Muscle of leg (tissue), 16 donors: ENCODE measurements around the gene ATP7A. TPM values are rescaled to one million over a fixed set of nuclear protein-coding genes. Genes with fewer than 3 reads are reported as not detected.
"Not testable (repeated sequence)": the region's sequence is repeated elsewhere in the genome, so short reads cannot be mapped to it uniquely, and the experiment has no call there.

Source experiments
- DNase-seq: peaks from one replicate; pipeline ENCODE4 v3.0.0; 2013
- H3K27ac ChIP-seq: one replicate; pipeline ENCODE4 v1.5.1; 2013; ENCODE audit warnings: mild to moderate bottlenecking, low read length, control low read depth
- H3K27me3 ChIP-seq: one replicate; pipeline ENCODE4 v1.6.1; 2013; ENCODE audit warnings: low read length; ENCODE audit not compliant: control insufficient read depth, insufficient read depth
- H3K36me3 ChIP-seq: one replicate; pipeline ENCODE4 v1.6.1; 2013; ENCODE audit warnings: low read length; ENCODE audit not compliant: control insufficient read depth, insufficient read depth
- H3K4me1 ChIP-seq: one replicate; pipeline ENCODE4 v1.6.1; 2013; ENCODE audit warnings: low read length; ENCODE audit not compliant: control insufficient read depth, insufficient read depth
- H3K4me3 ChIP-seq: one replicate; pipeline ENCODE4 v1.5.1; 2013; ENCODE audit warnings: low read length, control low read depth
- H3K9me3 ChIP-seq: replicated peaks from 2 replicates; pipeline ENCODE4 v1.6.1; 2013; ENCODE audit warnings: low read depth, low read length; ENCODE audit not compliant: control insufficient read depth
- WGBS: methylation state at CpG from one replicate; pipeline ENCODE4 v1.1.5; 2013; ENCODE audit warnings: missing lambda C conversion rate; ENCODE audit not compliant: insufficient coverage; 5-methylcytosine and 5-hydroxymethylcytosine counted together
- long read RNA-seq, 11 donors: transcript quantifications; one replicate each; lab custom pipeline, GENCODE V29; 2026
- polyA plus RNA-seq, 8 donors: library from polyadenylated mRNA; unstranded; fragments of 120-200 nt; gene quantifications; one replicate each; pipeline versions ENCODE4 v1.2.1 to v1.2.3, GENCODE V29; 2013; ENCODE audit warnings: inconsistent platforms in 1 of 8, low replicate concordance in 1 of 8; ENCODE audit not compliant: insufficient read length in 8 of 8, insufficient read depth in 1 of 8
- total RNA-seq: library from RNA; stranded (reverse); fragments of 120-200 nt; gene quantifications from one replicate; pipeline ENCODE4 v1.2.4, GENCODE V29; 2013

The ATP7A gene
- total RNA-seq (12.9 TPM), polyA plus RNA-seq (10 to 100 TPM in 1 of 8 donors, 1 to 10 TPM in 7; 5.6 to 10.7 (median 8.4) TPM)
- long read RNA-seq, donor 1, result 0 reads
- long read RNA-seq, donor 2, full-length matches to known transcripts, result 1 of 1 reads
- long read RNA-seq, donor 2, partial matches to known transcripts, result 0 of 1 reads
- long read RNA-seq, donor 2, other reads (novel, unspliced or antisense), result 0 of 1 reads
- long read RNA-seq, donor 3, result 0 reads
- long read RNA-seq, donor 4, result 0 reads
- long read RNA-seq, donor 5, result 0 reads
- long read RNA-seq, donor 6, result 0 reads
- long read RNA-seq, donor 7, full-length matches to known transcripts, result 1 of 1 reads
- long read RNA-seq, donor 7, partial matches to known transcripts, result 0 of 1 reads
- long read RNA-seq, donor 7, other reads (novel, unspliced or antisense), result 0 of 1 reads
- long read RNA-seq, donor 8, result 0 reads
- long read RNA-seq, donor 9, full-length matches to known transcripts, result 1 of 1 reads
- long read RNA-seq, donor 9, partial matches to known transcripts, result 0 of 1 reads
- long read RNA-seq, donor 9, other reads (novel, unspliced or antisense), result 0 of 1 reads
- long read RNA-seq, donor 10, result 0 reads
- long read RNA-seq, donor 11, result 0 reads

DNA sequence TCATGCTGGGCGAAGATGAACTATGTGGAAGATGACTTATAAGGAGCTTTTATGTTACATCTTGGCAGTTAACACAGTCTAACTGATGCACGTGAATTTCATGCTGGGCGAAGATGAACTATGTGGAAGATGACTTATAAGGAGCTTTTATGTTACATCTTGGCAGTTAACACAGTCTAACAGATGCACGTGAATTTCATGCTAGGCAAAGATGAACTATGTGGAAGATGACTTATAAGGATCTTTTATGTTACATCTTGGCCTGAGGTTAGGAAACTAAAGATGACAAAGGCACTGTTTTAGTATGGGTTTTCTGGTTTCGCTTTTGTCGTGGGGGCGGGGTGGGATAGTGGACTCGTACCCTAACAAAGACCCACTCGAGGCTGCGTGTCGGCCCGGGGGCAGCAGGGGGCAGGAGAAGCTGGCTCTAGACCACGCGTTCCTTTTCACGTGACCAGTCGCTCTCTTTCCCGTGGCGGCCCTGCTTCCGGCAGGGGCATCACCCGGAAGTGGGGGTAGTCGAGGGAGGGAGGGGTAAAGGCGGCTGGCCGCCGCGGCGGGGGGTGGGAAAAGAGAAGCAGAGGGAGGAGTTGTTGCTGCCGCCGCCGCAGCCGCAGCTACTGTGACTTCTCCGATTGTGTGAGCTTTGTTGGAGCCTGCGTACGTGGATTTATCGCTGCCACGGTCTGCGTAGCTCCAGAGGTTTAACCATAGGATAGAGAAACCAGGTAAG lies at the start of gene ATP7A:
Gene ATP7A, plus strand, starts transcription at position 586 of the 733 bp plus-strand sequence. CDS start 60,949 bp downstream, outside the sequence.
- Histone ChIP-seq H3K27ac (peak within 1 kb of the TSS; percentile 88), H3K4me3 (peak within 1 kb of the TSS; percentile 77), H3K27me3 (no peaks in the 10 kb centered on the region), H3K4me1 (peaks cover 4% of the 10 kb centered on the region), H3K36me3 (no peaks in the 10 kb centered on the region), H3K9me3 (no peaks in the 10 kb centered on the region)
- peak; percentile 94 for DNase-seq
- 22% methylated on average over 25 of the region's 36 CpGs for WGBS

DNA sequence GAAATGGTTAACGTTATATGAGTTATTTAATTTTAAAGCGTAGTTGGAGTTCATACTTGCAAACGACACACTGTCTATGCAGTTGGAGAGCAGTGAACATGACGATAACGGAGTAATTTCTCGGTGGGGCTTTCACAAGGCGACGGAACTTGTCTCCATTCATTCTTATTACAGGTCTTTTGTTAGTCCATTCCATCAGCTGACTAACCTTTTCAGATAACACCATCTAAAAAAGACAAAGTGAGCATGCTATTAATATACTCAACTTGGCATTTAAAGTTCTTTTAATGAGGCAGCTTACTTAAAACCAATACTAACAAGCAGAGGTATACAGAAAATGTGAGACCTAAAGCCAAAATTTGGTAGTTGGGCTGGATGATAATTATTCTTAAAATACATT lies 35.1 kb upstream of the ATP7A start:
- Histone ChIP-seq H3K4me3 (no peak overlapping the region), H3K27ac (no peak overlapping the region), H3K9me3 (no peaks in the 10 kb centered on the region), H3K27me3 (no peaks in the 10 kb centered on the region), H3K36me3 (no peaks in the 10 kb centered on the region), H3K4me1 (no peaks in the 10 kb centered on the region)
- no CpG with 5 or more reads among the region's 8 CpGs for WGBS
- DNase-seq, result no peak

DNA sequence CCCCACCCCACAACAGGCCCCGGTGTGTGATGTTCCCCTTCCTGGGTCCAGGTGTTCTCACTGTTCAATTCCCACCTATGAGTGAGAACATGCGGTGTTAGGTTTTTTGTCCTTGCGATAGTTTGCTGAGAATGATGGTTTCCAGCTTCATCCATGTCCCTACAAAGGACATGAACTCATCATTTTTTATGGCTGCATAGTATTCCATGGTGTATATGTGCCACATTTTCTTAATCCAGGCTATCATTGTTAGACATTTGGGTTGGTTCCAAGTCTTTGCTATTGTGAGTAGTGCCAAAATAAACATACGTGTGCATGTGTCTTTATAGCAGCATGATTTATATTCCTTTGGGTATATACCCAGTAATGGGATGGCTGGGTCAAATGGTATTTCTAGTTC lies 29.1 kb upstream of the ATP7A start:
- H3K36me3 ChIP-seq, H3K9me3 ChIP-seq, DNase-seq, H3K4me3 ChIP-seq, H3K27ac ChIP-seq, H3K27me3 ChIP-seq, H3K4me1 ChIP-seq: not testable (repeated sequence)
- no CpG with 5 or more reads among the region's 4 CpGs for WGBS

DNA sequence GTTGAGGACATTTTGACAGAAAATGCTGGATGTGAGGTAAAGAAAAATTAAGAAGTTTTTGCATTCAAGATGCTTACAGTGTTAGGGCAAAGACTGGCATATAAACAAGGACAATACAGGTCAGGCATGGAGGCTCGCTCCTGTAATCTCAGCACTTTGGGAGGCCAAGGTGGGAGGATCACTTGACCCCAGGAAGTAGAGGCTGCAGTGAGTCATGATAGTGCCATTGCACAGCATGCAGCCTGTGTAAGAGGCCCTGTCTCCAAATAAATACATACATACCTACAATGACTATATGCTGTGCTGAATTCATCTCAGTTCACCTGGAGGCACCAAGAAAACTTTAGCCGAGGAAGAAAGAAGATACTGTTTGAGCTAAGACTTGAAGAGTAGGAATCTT lies 17.6 kb upstream of the ATP7A start:
- H3K27me3 ChIP-seq, result no peaks in the 10 kb centered on the region
- H3K36me3 ChIP-seq, result no peaks in the 10 kb centered on the region
- no peaks in the 10 kb centered on the region for H3K4me1 ChIP-seq
- no peak for DNase-seq
- WGBS, result no CpG with 5 or more reads among the region's 2 CpGs
- H3K9me3 ChIP-seq, result no peaks in the 10 kb centered on the region
- H3K4me3 ChIP-seq, result no peak overlapping the region
- no peak overlapping the region for H3K27ac ChIP-seq

DNA sequence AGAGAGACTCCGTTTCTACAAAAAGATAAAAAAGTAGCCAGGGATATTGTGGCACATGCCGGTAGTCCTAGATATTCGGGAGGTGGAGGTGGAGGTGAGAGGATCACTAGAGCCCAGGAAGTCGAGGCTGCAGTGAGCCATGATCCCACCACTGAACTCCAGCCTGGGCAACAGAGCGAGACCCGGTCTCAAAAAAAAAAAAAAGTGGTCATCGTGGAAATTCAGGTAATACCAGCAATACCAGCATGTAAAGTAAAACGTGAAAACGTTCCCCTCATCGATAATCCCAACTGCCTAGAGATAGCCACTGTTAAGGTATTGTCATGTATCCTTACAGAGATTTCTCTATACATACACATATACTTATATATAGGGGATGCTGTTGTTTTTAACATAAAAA lies 16.8 kb upstream of the ATP7A start:
- Histone ChIP-seq H3K4me3 (no peak overlapping the region), H3K27me3 (no peaks in the 10 kb centered on the region), H3K27ac (no peak overlapping the region), H3K36me3 (no peaks in the 10 kb centered on the region), H3K4me1 (no peaks in the 10 kb centered on the region), H3K9me3 (no peaks in the 10 kb centered on the region)
- DNase-seq, result no peak
- WGBS, result 60% methylated on average over 3 of the region's 10 CpGs

DNA sequence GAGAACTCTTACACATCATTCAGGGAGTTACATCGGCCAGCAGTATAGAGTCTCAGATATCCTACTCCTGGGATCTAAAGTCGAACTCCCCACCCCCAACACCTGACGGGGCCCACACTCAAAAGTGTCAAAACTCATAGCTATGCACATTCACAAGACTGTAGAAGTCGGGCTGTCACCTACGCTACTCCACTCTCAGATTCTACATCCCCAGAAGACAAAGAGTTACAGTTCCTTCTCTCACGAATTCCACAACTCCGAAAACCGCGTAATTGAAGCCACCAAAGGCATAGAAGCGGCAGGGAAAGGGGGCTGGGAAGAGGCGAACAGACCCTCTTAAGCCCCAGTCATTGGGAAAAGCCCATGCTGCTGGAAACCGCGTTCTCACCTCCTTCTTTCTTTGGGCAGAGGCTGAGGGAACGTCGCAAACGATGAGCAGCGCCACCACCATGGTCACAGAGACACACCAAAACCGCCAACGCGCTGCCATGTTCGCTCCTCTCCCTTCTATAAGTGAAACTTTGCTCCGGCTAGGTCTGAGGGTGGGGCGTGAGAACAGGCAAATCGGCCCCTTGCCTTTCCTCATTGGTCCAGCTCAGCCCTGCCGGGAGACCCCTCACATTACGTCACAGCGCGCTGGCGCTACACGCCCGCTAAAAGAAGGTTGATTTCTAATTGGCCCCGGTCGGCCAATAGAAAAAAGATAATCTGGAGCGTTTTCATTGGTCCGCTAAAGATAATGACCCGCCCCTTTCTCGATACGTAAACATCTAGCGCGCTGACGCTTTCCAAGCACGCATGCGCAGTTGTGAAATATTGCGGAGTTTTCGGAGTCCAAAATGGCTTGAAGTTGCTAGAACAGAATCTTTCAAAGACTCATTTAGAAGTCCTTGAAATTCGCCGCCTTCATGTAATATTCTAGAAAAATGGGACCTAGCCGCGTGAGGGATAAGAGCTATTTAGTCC lies 15.3 kb upstream of the ATP7A start, which contains the start of gene MAGT1:
Gene MAGT1, minus strand, starts transcription at position 515 of the 966 bp plus-strand sequence. Its CDS starts 25 bp downstream, at position 490.
- Histone ChIP-seq H3K36me3 (no peaks in the 10 kb centered on the region), H3K4me1 (no peaks in the 10 kb centered on the region), H3K9me3 (no peaks in the 10 kb centered on the region), H3K4me3 (peak within 1 kb of the TSS; percentile 78), H3K27ac (peak within 1 kb of the TSS; percentile 98), H3K27me3 (no peaks in the 10 kb centered on the region)
- WGBS, result 44% methylated on average over 37 of the region's 49 CpGs
- peak; percentile 99 for DNase-seq

DNA sequence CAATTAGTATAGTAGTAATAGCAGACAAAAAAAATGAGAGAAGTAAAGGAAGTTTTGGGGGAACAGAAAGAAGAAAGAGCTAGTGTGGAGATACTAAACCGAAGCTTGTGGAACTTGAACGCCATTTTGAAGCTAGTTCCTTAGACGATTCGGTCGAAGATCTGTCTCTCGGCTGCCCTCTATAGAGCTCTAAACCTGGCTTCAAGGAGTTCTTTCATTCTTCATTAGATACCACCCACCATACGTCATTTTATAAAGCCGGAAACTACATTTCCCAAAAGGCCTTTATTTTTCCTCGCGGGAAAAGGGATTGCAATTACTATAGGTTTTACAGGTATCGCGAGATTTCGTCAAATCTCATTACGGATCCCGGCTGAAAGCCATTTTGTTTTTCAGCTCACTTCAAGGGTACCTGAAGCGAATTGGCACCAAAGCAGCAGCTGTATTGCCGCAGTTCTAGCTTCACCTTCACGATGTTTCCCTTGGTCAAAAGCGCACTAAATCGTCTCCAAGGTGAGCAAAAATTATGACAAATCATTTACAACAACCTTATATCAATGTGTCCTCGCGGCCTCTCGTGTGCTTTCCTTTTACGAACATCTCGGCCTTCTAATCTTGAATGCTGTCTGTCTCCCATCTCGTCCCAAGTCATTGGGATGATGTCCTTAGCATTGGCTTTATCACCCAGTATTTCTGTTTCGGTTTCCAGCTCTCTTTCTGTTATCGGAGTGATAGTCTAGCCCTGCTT lies 11.2 kb upstream of the ATP7A start, which contains the start of gene COX7B:
Gene COX7B, plus strand, starts transcription at position 388 of the 748 bp plus-strand sequence. Its CDS starts 86 bp downstream, at position 474.
- peak; percentile 99 for DNase-seq
- Histone ChIP-seq H3K9me3 (no peaks in the 10 kb centered on the region), H3K27me3 (no peaks in the 10 kb centered on the region), H3K36me3 (peaks cover 3% of the 10 kb centered on the region), H3K27ac (peak within 1 kb of the TSS; percentile 96), H3K4me3 (peak within 1 kb of the TSS; percentile 55), H3K4me1 (no peaks in the 10 kb centered on the region)
- WGBS, result 39% methylated on average over 20 of the region's 28 CpGs

DNA sequence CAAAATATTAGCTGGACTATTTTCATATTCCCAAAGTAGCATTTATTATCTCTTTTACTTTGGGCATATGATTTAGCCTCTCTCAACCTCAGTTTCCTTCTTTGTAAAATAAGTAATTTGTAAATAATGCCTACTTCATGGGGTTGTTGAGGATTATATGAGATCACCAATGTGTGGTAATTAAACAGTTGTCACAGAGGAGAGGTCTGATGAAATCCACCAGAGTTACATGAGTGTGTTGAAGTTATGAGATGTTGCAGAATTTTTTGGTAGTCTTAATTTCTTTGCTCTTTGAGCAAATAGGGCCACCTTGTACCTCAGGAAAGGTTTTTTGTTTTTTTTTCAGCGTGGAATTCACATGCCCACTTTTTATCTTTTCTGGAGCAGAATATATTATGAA lies 9.8 kb upstream of the ATP7A start:
- WGBS, result no CpG with 5 or more reads among the region's 1 CpG
- Histone ChIP-seq H3K9me3 (no peaks in the 10 kb centered on the region), H3K27me3 (no peaks in the 10 kb centered on the region), H3K36me3 (peaks cover 7% of the 10 kb centered on the region), H3K27ac (peak overlapping the region; percentile 96), H3K4me3 (peak overlapping the region; percentile 55), H3K4me1 (no peaks in the 10 kb centered on the region)
- no peak for DNase-seq

DNA sequence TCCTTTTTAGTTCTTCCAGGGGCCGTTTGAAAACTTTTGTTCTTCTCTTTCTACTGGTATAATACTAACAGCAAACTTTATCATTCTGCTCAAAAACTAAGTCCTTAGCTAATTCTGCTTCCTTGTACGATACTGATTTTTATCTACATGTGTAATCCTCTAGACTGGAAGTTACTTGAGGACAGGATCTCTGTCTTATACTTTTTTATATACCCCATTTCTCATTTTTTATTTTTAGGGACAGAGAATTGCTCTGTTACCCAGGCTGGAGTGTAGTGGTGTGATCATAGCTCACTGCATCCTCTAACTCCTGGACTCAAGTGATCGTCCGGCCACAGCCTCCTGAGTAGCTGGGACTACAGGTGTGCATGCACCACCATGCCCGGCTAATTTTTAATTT lies 9.0 kb upstream of the ATP7A start:
- Histone ChIP-seq H3K27ac (no peak overlapping the region), H3K27me3 (no peaks in the 10 kb centered on the region), H3K4me3 (no peak overlapping the region), H3K36me3 (peaks cover 7% of the 10 kb centered on the region), H3K9me3 (no peaks in the 10 kb centered on the region), H3K4me1 (no peaks in the 10 kb centered on the region)
- WGBS, result 94% methylated on average over 3 of the region's 5 CpGs
- no peak for DNase-seq
